ENCODE data around the gene MED15. TPM values are rescaled to one million over a fixed set of nuclear protein-coding genes. Genes with fewer than 3 reads are reported as not detected.

MED15 gene
- total RNA-seq, 1 donor from 2014 or later: 20.5 TPM

GRCh38 chr22:20532256-20532993 lies 25.0 kb downstream of the MED15 start:
- Histone ChIP-seq H3K27me3 (ENCODE audit: control insufficient read depth, insufficient read depth, low read length) (no peaks in the 10 kb centered on the region), H3K4me3 (ENCODE audit: low read depth, low read length) (no peak overlapping the region), H3K36me3 (ENCODE audit: control insufficient read depth, insufficient read depth, low read length) (peaks cover 24% of the 10 kb centered on the region)
- TF ChIP-seq, protein P1, sequence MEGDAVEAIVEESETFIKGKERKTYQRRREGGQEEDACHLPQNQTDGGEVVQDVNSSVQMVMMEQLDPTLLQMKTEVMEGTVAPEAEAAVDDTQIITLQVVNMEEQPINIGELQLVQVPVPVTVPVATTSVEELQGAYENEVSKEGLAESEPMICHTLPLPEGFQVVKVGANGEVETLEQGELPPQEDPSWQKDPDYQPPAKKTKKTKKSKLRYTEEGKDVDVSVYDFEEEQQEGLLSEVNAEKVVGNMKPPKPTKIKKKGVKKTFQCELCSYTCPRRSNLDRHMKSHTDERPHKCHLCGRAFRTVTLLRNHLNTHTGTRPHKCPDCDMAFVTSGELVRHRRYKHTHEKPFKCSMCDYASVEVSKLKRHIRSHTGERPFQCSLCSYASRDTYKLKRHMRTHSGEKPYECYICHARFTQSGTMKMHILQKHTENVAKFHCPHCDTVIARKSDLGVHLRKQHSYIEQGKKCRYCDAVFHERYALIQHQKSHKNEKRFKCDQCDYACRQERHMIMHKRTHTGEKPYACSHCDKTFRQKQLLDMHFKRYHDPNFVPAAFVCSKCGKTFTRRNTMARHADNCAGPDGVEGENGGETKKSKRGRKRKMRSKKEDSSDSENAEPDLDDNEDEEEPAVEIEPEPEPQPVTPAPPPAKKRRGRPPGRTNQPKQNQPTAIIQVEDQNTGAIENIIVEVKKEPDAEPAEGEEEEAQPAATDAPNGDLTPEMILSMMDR (IDR thresholded peaks at IDR 0.05; ENCODE audit: insufficient read depth, low read length, severe bottlenecking): no peak
- DNase-seq (ENCODE audit: low read depth): no peak
- FAIRE-seq: no peak

- H3K36me3 ChIP-seq (ENCODE audit: control insufficient read depth, insufficient read depth, low read length): peaks cover 28% of the 10 kb centered on the region
- TF ChIP-seq, protein P1 (IDR thresholded peaks at IDR 0.05; ENCODE audit: insufficient read depth, low read length, severe bottlenecking): no peak
- DNase-seq (ENCODE audit: low read depth): peak; percentile 31
- no peaks in the 10 kb centered on the region for H3K27me3 ChIP-seq (ENCODE audit: control insufficient read depth, insufficient read depth, low read length)
- peak; percentile 76 for FAIRE-seq
- H3K4me3 ChIP-seq (ENCODE audit: low read depth, low read length): no peak overlapping the region
These were observed 25.9 kb downstream of the MED15 start for GRCh38 chr22:20533095-20533878.

- DNase-seq (ENCODE audit: low read depth): no peak
- H3K27me3 ChIP-seq (ENCODE audit: control insufficient read depth, insufficient read depth, low read length): no peaks in the 10 kb centered on the region
- H3K36me3 ChIP-seq (ENCODE audit: control insufficient read depth, insufficient read depth, low read length): peaks cover 23% of the 10 kb centered on the region
- FAIRE-seq: no peak
- no peak overlapping the region for H3K4me3 ChIP-seq (ENCODE audit: low read depth, low read length)
- TF ChIP-seq, protein P1 (IDR thresholded peaks at IDR 0.05; ENCODE audit: insufficient read depth, low read length, severe bottlenecking): no peak
These were observed 26.5 kb downstream of the MED15 start for GRCh38 chr22:20533879-20534265.

DNA sequence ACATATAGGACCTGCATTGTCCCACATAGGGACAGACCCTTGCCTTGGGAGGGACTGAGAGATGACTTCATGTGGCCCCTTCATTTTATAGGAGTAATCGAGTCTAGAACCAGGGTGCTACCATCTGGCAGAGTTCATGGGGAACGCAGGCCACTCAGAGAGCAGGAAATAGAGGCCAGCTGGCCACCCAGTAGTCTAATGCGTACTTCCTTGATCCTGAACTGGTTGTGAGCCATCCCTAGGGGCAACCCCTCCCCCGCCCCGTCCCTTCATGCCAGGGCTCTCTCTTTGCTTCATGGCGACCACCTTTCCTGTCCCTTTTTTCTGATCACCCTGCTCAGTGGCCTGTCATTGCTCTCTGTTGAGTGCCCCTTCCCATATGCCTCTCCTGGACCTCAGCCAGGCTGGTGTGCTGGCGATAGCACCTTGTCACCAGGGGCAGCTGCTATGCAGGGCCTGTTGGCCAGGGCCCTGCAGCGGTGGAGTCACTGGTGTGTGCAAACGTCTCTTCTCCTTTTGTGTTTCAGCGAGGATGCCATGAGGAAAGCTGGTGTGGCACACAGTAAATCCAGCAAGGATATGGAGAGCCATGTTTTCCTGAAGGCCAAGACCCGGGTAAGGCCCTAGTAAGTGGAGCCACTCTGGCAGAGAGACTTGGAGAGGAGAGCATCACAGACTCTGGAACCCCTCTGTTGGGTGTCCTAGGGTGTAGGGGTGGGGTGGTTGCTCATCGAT lies 29.3 kb downstream of the MED15 start:
- DNase-seq (ENCODE audit: low read depth) (no peak), FAIRE-seq (no peak)
- H3K27me3 ChIP-seq (ENCODE audit: control insufficient read depth, insufficient read depth, low read length): no peaks in the 10 kb centered on the region
- no peak overlapping the region for H3K4me3 ChIP-seq (ENCODE audit: low read depth, low read length)
- H3K36me3 ChIP-seq (ENCODE audit: control insufficient read depth, insufficient read depth, low read length): peaks cover 22% of the 10 kb centered on the region
- TF ChIP-seq, protein P1 (IDR thresholded peaks at IDR 0.05; ENCODE audit: insufficient read depth, low read length, severe bottlenecking): no peak

GRCh38 chr22:20537325-20537756 lies 29.9 kb downstream of the MED15 start:
- no peak overlapping the region for H3K4me3 ChIP-seq (ENCODE audit: low read depth, low read length)
- TF ChIP-seq, protein P1 (IDR thresholded peaks at IDR 0.05; ENCODE audit: insufficient read depth, low read length, severe bottlenecking): no peak
- peaks cover 23% of the 10 kb centered on the region for H3K36me3 ChIP-seq (ENCODE audit: control insufficient read depth, insufficient read depth, low read length)
- H3K27me3 ChIP-seq (ENCODE audit: control insufficient read depth, insufficient read depth, low read length): no peaks in the 10 kb centered on the region
- FAIRE-seq: peak; percentile 58
- DNase-seq (ENCODE audit: low read depth): no peak

All from bronchial epithelial cell (primary cell).